ENCODE results near the gene MDM1.

Gene MDM1

DNA sequence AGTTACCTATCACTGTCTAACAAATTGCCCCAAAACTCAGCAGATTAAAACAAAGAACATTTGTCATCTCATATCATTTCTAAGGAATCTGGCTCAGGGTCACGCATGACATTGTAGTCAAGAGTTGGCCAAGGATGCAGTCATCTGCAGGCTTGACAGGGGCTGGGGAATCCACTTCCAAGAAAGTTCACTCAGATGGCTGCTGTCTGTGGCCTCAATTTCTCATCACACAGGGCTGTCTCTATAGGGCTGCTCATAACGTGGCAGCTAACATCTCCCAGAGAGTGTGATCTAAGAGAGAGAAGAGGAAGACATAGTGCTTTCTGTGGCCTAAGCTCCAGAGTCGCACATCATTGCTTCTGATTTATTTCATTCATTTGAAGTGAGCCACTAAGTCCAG is 61.8 kb downstream of the MDM1 start:
- no peak for DNase-seq

DNA sequence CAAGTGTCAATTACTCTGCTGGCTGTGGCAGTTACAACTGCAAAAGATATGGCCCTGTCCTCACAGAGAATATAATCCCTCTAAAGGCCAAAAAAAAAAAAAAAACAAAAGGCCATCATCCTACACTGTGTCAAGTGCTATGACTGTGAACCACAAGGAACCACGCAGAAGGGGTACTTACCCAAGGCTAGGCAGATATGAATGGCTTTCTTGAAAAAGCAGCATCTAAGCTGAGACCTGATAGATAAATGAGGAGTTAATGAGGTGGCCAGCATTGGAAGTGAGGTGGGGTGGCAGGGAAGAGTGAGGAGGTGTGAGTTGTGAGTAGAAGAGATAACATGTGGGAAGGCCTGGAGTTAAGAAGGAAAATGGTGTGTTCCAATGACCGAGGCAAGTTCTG is 62.4 kb downstream of the MDM1 start:
- DNase-seq = no peak

DNA sequence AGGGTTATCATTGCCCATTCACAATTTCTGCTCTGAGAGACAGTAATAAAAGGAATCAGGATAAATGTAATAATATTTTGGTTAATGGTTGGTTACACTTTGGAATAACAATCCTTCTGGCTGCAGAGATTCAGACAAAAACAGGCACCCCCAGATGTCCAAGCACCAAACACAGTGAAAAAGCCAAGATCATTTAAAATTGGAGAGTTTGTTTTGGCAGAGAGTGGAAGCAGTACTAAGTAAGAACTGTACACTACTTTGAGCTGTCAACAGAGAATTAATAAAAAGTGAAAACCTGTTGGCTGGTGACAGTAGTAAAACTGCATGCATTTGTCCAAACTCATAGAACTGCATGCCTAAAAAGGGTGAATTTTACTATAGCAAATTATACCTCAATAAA is 63.2 kb downstream of the MDM1 start:
- DNase-seq = no peak

DNA sequence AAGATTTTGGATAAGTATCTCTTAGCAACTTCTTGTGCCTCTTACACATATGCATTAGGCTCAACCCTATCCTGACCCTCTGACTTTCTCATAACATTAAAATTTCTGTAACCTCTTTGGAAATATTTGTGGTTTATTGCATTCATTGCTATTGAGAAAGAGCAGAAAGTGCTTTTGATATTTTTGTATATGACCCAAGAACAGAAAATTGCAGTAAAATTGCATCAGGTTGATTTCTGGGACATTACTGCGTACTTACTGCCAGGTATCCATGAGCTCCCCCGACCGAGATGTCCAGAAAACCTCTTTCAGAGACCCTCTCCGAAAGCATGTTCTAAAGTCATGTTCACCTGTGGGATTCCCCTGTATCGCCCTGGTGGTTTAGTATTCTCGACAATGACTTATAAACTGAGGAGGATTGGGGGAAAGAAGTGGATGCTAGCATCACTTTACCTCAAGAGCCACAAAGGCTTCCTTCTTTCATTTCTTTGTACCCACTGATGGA is 64.2 kb downstream of the MDM1 start:
- DNase-seq = no peak

DNA sequence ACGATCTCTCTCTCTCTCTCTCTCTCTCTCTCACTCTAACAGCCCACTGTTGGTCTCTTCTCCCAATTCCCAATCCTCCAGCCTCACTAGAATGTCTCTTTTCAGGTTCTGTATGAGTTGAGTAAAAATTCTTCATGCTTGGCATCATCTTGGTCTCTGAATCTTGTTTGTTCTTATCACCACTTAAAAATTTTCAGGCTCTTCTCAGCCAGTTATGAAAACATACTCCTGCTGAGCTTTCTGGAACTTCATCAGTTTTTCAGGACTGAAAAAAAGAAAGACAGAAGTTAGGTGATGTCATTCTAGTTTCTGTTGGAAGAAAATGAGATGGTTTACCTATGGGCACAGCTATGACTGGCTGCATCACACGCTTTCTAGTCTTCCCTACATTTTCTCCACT is 67.3 kb downstream of the MDM1 start:
- no peak for DNase-seq

DNA sequence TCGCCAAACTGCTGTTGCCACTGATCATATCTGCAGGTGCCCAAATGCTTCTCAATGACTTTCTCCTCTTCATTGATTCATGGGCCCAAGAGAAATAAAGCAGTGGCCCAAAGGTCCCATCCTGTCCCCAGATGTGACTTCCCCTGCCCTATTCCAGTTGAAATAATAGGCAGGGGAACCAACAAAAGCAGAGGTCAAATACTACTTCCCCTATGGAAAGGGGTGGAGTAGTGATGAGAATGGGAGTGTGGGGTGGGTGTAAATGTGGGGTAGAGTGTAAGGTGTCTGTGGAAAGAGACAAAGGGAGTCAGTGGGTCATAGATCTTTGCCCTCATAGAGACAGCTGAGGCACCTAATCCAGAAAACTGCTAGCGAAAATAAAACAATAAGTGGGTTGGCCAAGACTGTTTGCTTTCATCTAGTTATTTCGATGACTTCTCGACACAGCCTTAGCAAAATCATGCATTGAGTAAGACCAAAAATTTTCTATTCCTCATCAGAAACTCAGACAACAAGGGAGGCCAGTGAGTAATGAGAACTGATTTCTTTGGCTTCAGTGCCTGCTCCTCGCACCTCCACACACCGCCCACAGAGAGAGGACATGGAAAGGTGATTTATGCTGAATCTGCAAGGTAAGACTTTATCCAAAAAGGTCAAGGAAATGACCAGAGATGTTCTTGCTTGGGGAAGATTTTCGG is 67.9 kb downstream of the MDM1 start:
- no peak for DNase-seq

DNA sequence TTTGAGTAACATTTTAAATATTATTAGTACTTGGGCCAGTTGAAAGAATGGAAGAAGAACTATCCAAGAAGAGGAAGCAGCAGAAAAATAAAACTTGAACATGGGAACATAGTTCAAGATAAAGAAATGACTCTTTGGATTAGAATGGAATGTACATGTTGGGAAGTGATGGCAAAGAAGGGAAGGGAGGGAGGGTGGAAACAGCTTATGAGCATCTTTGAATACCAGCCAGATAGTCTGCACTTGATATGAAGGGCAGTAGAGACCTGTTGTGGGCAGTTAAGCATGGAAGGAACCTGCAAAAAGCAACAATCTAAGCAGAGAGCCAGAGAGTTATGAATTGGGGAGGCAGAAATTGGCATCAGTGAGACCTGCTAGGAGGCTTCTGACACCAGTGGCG is 68.8 kb downstream of the MDM1 start:
- DNase-seq = no peak

DNA sequence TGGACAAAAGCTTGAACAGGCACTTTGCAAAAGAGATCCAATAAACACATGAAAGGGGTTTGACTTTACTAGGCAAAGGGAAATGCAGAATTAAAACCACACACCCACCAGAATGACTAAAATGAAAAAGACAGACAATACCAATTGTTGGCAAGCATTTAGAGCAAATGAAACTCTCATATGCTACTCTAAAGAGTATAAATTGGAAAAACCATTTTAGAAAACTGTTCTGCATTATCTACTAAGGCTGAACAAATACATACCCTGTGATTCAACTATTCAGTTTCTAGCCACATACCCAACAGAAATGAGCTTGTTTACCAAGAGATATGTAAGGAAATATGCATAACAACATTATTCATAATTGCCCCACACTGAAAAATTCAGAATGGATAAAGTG is 70.3 kb downstream of the MDM1 start:
- DNase-seq = no peak

DNA sequence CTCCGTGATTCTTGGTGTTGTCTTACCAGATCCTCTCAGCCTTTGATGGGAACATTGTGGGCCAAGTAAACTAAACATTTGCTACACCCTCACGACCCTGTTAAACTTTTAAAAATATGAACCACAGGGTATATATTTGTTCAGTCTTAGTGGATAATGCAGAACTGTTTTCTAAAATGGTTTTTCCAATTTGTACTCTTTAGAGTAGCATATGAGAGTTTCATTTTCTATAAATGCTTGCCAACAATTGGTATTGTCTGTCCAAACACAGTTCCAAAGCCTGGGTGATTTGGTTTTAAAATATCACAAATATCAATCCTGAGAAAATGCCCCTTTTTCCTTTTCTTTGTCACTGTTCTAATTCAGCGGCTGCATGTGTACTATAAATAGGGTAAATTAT is 72.0 kb downstream of the MDM1 start:
- DNase-seq = no peak

DNA sequence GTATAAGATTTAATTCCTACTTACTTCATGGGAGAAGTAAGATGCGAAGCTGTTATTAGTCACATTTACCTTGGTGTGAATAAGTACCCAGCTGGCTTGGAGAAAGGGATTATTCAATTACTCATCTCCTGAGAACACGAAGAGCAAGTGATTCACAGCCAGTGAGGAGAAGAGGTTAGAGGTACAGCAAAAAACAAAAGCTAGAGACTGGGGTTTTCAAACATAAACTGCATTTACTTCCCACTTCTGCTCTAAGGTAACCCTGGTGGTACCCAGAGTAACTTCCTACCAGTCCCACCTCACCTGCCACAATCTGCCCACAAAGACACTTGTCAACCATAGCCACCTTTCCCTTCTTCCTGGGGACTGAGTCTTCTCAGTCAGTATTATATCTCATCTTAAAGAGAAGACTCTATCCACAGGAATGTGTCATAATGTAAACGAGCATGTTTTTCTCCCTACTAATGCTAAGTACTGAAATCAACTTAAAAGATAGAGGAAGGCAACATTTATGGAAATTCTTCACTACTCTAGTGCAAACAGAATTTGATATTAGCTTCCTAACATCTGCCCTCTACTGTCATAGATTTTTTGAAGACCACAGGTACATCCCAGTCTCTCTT is 72.7 kb downstream of the MDM1 start:
- no peak for DNase-seq

DNA sequence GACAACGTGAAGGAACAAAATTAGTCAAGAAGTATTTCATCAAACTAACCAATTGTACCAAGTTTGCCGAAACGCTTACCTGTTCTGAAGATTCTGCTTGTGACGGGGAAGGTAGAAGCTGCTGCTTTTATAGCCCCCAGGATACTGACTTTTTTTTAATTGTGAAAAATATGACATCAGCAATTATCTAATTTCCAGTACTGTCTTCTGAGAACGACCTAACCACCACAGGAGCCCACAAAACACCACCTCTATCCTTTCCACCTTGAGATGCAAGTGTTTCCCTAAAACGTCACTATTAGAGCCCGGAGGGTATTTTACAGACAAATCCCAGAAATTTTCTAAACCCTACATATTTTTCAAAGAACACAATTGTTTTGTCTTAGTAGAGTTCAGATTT is 78.7 kb downstream of the MDM1 start, which contains the start of gene IL22:
TSS of gene IL22 (minus strand) at position 101 of the 400 bp plus-strand sequence. CDS start 156 bp downstream, outside the sequence.
- DNase-seq = no peak

DNA sequence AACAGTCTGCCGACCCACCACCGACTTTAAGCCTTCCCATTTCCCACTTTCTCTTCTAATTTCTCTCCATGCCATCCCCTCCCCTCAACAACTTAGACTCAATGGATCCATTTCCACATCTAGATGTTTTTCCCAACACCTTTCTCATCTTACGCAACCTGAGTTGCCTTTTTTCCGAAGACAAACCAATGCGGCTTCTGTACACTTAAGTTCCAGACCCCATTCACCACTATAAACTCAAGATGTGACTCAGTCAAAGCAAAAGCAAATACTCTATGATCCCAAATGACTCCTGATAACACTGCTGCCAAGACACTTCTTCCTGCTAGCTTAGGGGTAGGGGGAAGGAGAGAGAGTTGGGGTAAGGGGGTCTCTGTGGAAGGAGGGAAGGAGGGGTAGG is 80.1 kb downstream of the MDM1 start:
- no peak for DNase-seq

DNA sequence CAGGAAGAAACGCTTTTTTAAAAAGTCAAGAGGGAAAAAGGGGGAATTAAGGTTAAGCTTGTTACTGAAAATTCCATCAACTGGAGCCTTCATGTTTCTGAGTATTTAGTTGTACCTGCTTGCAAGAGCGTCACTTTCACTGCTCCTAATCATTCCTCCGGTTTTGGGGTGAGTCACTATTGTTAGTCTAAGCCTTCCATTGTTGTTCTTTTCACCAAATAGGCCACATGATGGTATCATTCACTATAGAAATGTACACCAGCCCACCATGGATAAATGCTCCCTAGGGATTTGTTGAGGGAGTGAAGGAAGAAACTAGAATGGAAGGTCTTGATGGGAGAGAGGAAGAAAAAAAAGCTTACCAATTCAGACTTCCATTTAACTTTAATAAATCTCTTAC is 81.7 kb downstream of the MDM1 start:
- DNase-seq = no peak

DNA sequence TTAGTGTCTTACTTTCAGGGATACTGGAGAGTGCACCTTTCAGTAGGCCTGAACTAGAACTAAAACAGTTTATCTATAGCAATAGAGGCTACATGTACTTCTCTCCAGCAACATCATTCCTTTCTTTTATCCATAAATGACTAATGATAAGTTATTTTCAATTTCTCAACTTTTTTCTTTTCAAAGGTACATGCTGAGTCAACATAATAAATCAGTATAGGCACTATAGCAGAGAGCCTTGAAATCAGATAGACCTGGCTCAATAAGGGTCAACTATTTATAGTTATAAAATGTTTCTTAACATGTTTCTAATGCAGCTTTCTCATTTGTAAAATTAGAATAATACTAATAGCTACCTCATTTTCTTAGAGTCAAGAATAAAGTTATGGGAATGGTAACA is 84.4 kb downstream of the MDM1 start:
- no peak for DNase-seq

DNA sequence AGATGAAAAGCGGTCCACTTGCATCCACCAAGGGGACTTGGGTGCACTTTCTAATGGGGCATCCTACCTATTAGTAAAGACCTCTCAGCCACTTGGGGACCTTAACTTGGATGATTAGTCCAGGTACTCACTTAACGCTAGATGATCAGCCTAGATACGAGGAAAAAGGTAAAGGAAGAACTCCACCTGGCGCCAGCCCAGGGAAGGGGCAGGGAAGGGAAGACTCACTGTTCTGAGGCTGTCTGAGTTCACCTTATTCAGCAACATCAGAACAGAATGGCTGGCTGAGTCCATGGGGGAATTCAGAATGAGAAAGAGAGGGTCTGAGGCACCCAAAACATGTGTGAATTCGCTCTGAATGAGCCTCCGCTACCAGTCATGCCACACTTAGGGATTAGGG is 85.8 kb downstream of the MDM1 start:
- DNase-seq = no peak

DNA sequence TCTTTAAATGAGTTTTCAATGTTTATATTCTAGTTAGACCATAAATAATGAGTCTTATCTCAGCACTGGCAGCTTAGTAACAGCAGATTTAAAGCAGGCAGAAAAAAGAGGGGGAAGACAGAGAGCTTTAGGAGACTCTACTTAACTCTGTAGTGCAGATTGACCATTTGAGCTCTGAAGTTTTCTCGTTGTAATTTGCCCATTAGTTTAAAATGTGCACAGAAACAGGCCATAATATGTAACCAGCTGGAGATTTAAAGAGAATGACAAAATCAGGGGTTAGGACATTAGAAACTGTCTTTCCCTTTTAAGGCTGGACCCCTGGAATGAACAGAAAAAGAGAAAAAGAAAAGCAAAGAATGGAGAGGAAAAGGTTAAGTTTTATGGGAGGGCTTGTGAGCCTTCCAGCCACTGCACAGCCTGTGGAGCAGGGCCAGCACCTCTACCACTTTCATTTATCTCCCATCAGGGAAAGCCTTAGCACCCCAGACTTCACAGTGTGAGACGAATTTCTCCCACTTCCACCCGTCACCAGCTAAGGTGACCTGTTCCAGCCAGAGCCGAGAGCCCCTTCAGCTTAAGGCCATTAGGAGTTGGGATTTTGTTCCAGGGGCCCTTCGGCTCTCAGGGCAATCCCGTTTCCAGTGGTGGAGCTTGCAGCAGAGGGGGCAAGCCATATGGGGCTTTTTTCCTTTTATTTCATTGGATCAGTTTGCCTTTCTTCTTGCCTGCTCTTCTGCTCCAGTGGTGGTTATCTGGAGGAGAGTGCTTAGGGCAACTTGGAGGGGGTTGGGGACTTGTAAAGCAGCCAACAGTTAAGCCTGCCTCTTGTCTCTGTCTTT is 86.8 kb downstream of the MDM1 start:
- no peak for DNase-seq

Measured in hippocampal formation (tissue), 2 donors.